GM12878 (cell line): Measurements from ENCODE around the gene DHRS7B. TPM values are rescaled to one million over a fixed set of nuclear protein-coding genes. Genes with fewer than 3 reads are reported as not detected.

ENCODE experiments used
- ATAC-seq: fragments of 200-7000 bp; cut with Tn5 transposase; 3 replicates; pipeline ENCODE4 v1.9.1; 2020; ENCODE audit warnings: mild to moderate bottlenecking, moderate library complexity
- BruUV-seq: library from RNA; stranded (reverse); fragments of 400-500 nt; replicated peaks from 2 replicates; lab custom pipeline; 2021; lab: Mats Ljungman, UMichigan
- CTCF ChIA-PET: fragments of 300-600 bp; sonication (Branson Sonifier 250); formaldehyde crosslinking; extraction: SDS; loops from one replicate; lab custom pipeline; 2021; ENCODE audit warnings: inconsistent platforms; lab: Yijun Ruan, JAX
- POLR2A ChIA-PET: fragments of 350-600 bp; formaldehyde crosslinking; extraction: SDS; loops from one replicate; lab custom pipeline; 2021; ENCODE audit warnings: inconsistent platforms; lab: Charles Lee
- RAD21 ChIA-PET: fragments of 300-600 bp; sonication (Branson Sonifier 250); formaldehyde crosslinking; loops from one replicate; lab custom pipeline; 2023; ENCODE audit warnings: antibody characterized with exemption; ENCODE audit not compliant: unreplicated experiment; lab: Charles Lee
- SMC1A ChIA-PET: fragments of 300-600 bp; sonication (Branson Sonifier 250); formaldehyde crosslinking; loops from one replicate; lab custom pipeline; 2023; ENCODE audit not compliant: unreplicated experiment, uncharacterized antibody; lab: Charles Lee
- DNase-seq: peaks from one replicate; pipeline ENCODE4 v3.0.0-alpha.2; 2011; ENCODE audit warnings: low read depth, low spot score
- FAIRE-seq: peaks from 3 replicates; lab custom pipeline; 2011; peaks lifted over from hg19 to GRCh38; lab: Jason Lieb, UNC
- H2AFZ ChIP-seq: 2 replicates; pipeline ENCODE4 v1.6.0; 2011; ENCODE audit warnings: low read depth, low read length, control low read depth; ENCODE audit not compliant: control insufficient read depth
- H3K27ac ChIP-seq: 2 replicates; pipeline ENCODE4 v1.5.1; 2011; ENCODE audit warnings: control low read depth; ENCODE audit not compliant: control insufficient read depth, insufficient read depth
- H3K27me3 ChIP-seq, 2 experiments: replicated peaks in 1 of 2; 2 replicates each; pipeline versions ENCODE4 v1.6.0 to v1.6.1; 2011; ENCODE audit warnings: low read length in 1 of 2; ENCODE audit not compliant: control insufficient read depth in 2 of 2, insufficient read depth in 2 of 2
- H3K36me3 ChIP-seq, 2 experiments: 2 replicates each; pipeline ENCODE4 v1.5.1; 2011; ENCODE audit warnings: low read length in 1 of 2; ENCODE audit not compliant: control insufficient read depth in 2 of 2, insufficient read depth in 2 of 2
- H3K4me1 ChIP-seq: 2 replicates; pipeline ENCODE4 v1.6.1; 2011; ENCODE audit warnings: mild to moderate bottlenecking, low read length, moderate library complexity, mixed read lengths; ENCODE audit not compliant: control insufficient read depth, insufficient read depth
- H3K4me2 ChIP-seq: 2 replicates; pipeline ENCODE4 v1.6.0; 2011; ENCODE audit warnings: control low read depth; ENCODE audit not compliant: control insufficient read depth, insufficient read depth
- H3K4me3 ChIP-seq: fragments of 200-600 bp; sonication (generic); 2 replicates; pipeline ENCODE4 v1.5.1; 2016
- H3K79me2 ChIP-seq: 2 replicates; pipeline ENCODE4 v1.6.0; 2011; ENCODE audit warnings: low read length; ENCODE audit not compliant: control insufficient read depth, insufficient read depth
- H3K9ac ChIP-seq: 2 replicates; pipeline ENCODE4 v1.8.0; 2011; ENCODE audit warnings: low read length, control low read depth, mixed read lengths; ENCODE audit not compliant: control insufficient read depth, insufficient read depth
- H3K9me3 ChIP-seq: replicated peaks from 3 replicates; pipeline ENCODE4 v1.5.1; 2011; ENCODE audit warnings: mild to moderate bottlenecking, low read length; ENCODE audit not compliant: control insufficient read depth, insufficient read depth
- H4K20me1 ChIP-seq: 2 replicates; pipeline ENCODE4 v1.6.0; 2011; ENCODE audit not compliant: control insufficient read depth, insufficient read depth
- HDGF ChIP-seq: fragments of 450-650 bp; IDR thresholded peaks from 2 replicates; pipeline ENCODE4 v1.6.1; 2016; ENCODE audit warnings: antibody characterized with exemption
- IKZF2 ChIP-seq, 2 experiments: fragments of 450-650 bp; IDR thresholded peaks; 2 replicates each; pipeline ENCODE4 v1.6.1; 2017; ENCODE audit warnings: mild to moderate bottlenecking in 2 of 2, moderate library complexity in 2 of 2
- MYC ChIP-seq: IDR thresholded peaks from 2 replicates; pipeline ENCODE4 v1.6.1; 2011; ENCODE audit warnings: mild to moderate bottlenecking, low read length, moderate library complexity, inconsistent platforms; ENCODE audit not compliant: insufficient read depth, insufficient replicate concordance, insufficient read length, severe bottlenecking
- NFYB ChIP-seq: IDR thresholded peaks from 2 replicates; pipeline ENCODE4 v1.6.1; 2011; ENCODE audit warnings: low read depth, mild to moderate bottlenecking, low read length, improper control_type of control experiment, moderate library complexity; ENCODE audit not compliant: insufficient read depth
- POU2F2 ChIP-seq: IDR thresholded peaks from 3 replicates; pipeline ENCODE4 v1.6.1; 2011; ENCODE audit warnings: low read depth, mild to moderate bottlenecking, low read length, borderline replicate concordance
- SP1 ChIP-seq: IDR thresholded peaks from one replicate; pipeline ENCODE4 v1.6.1; 2011; ENCODE audit warnings: low read depth, low read length
- YY1 ChIP-seq: IDR thresholded peaks from 2 replicates; pipeline ENCODE4 v1.6.1; 2011; ENCODE audit warnings: low read depth, mild to moderate bottlenecking, low read length
- WGBS: methylation state at CpG from one replicate; pipeline ENCODE4 v1.1.6; 2016; ENCODE audit warnings: low lambda C conversion rate; ENCODE audit not compliant: insufficient replicate concordance, insufficient coverage; ENCODE audit errors: missing lambda C conversion rate; 5-methylcytosine and 5-hydroxymethylcytosine counted together
- in situ Hi-C: fragments of 300-500 bp; cut with MboI; formaldehyde crosslinking; loops from 9 replicates; pipeline ENCODE4 v1.14.3; 2018; ENCODE audit warnings: mixed read lengths
- intact Hi-C: fragments of 100-400 bp; cut with micrococcal nuclease; formaldehyde crosslinking; loops from one replicate; pipeline ENCODE4 v1.14.2; 2022; ENCODE audit not compliant: unreplicated experiment
- polyA plus RNA-seq, 11 experiments: library from polyadenylated mRNA; depleted of rRNA in 4 of 11; unstranded in 6 of 11; stranded (reverse) in 5 of 11; fragments of >200 nt; fragmentation: Nextera tagmentation in 4 of 11; fragmentation: Illumina TruSeq in 1 of 11; extraction: Ambion mirVana in 4 of 11; extraction: Trizol in 1 of 11; gene quantifications; 1 replicate in 1 of 11; 2 replicates in 10 of 11; pipeline versions ENCODE4 v1.2.1 to v1.2.3, GENCODE V29; 2011 to 2016; ENCODE audit warnings: inconsistent platforms in 2 of 11, missing spikeins in 2 of 11, low read depth in 1 of 11
- total RNA-seq, 4 experiments: library from RNA; depleted of rRNA in 3 of 4; stranded (reverse); fragments of >200 nt in 3 of 4; fragmentation: Illumina TruSeq in 1 of 4; extraction: Trizol in 1 of 4; gene quantifications; 2 replicates each; pipeline versions ENCODE4 v1.2.1 to v1.2.3, GENCODE V29; 2013 to 2021
- TF ChIP-seq, protein P1 (sequence below): fragments of 450-650 bp; IDR thresholded peaks from 2 replicates; pipeline ENCODE4 v1.6.1; 2016; ENCODE audit warnings: mild to moderate bottlenecking, moderate library complexity, borderline replicate concordance

The DHRS7B gene
- total and polyA plus RNA-seq, 10 of the 15 experiments (the other 5 are each of a cell fraction or from before 2014, with no cell fraction given), result 11.1 to 35.6 (median 23.0) TPM

DNA sequence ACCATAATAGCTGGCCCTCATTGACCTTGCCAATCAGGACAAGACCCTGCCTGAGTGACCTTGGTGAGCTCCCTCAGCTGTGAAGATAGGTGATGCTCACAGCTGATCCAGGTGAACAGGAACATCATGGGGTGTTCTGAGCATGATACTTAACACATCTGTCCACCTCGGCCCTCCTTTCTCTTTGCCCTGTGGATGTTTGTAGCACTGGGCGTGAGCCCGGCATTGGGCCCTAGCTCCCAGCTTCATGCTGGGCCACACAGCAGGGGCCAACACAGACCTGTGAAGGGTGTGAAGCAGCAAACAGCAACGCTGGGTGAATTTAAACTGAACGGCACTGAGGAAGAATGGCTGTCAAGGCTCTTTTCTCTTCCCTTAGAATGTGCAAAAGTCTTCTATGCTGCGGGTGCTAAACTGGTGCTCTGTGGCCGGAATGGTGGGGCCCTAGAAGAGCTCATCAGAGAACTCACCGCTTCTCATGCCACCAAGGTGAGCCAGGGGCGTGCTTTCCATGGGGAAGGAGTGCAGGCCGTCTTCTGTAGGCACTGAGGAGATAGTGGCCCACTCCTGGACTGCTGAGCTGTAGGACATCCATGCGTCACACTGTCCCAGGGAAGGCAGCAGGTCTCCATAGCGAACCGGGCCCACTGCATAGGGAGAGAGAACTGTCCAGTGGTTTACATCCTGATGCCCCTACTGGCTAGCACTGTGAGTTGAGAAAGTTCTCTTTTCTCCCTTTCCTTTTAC is 51.3 kb downstream of the DHRS7B start:
- no peak for ATAC-seq
- no peak overlapping the region for H3K27ac ChIP-seq
- RAD21 ChIA-PET, result no interaction called here
- no peaks in the 10 kb centered on the region for H3K79me2 ChIP-seq
- no peaks in the 10 kb centered on the region for H3K4me1 ChIP-seq
- in situ Hi-C loops, result no loop called here
- no peak for FAIRE-seq
- no peak for DNase-seq
- H4K20me1 ChIP-seq, result no peaks in the 10 kb centered on the region
- intact Hi-C loops, result no loop called here
- H3K9me3 ChIP-seq, result no peaks in the 10 kb centered on the region
- no peaks in the 10 kb centered on the region for H3K27me3 ChIP-seq
- WGBS, result 95% methylated on average over 13 of the region's 13 CpGs
- no peak overlapping the region for H3K4me3 ChIP-seq
- POLR2A ChIA-PET, result no interaction called here
- no peak overlapping the region for H2AFZ ChIP-seq
- BruUV-seq, result no TSS peak
- CTCF ChIA-PET, result interaction anchor here (0.6 to 2.8 kb wide), 2 partner anchors 59 to 266 kb away, joined by 3 to 7 read pairs; no protein-coding TSS in a partner anchor
- SMC1A ChIA-PET, result no interaction called here
- H3K4me2 ChIP-seq, result no peak overlapping the region
- H3K36me3 ChIP-seq, result peaks cover 2 to 7% of the 10 kb centered on the region in 2 experiments; a peak in 3 of 4 replicates
- no peak for TF ChIP-seq IKZF2 (IDR thresholded peaks at IDR 0.05)
- no peak for TF ChIP-seq MYC
- TF ChIP-seq YY1, result no peak
- TF ChIP-seq, protein P1, sequence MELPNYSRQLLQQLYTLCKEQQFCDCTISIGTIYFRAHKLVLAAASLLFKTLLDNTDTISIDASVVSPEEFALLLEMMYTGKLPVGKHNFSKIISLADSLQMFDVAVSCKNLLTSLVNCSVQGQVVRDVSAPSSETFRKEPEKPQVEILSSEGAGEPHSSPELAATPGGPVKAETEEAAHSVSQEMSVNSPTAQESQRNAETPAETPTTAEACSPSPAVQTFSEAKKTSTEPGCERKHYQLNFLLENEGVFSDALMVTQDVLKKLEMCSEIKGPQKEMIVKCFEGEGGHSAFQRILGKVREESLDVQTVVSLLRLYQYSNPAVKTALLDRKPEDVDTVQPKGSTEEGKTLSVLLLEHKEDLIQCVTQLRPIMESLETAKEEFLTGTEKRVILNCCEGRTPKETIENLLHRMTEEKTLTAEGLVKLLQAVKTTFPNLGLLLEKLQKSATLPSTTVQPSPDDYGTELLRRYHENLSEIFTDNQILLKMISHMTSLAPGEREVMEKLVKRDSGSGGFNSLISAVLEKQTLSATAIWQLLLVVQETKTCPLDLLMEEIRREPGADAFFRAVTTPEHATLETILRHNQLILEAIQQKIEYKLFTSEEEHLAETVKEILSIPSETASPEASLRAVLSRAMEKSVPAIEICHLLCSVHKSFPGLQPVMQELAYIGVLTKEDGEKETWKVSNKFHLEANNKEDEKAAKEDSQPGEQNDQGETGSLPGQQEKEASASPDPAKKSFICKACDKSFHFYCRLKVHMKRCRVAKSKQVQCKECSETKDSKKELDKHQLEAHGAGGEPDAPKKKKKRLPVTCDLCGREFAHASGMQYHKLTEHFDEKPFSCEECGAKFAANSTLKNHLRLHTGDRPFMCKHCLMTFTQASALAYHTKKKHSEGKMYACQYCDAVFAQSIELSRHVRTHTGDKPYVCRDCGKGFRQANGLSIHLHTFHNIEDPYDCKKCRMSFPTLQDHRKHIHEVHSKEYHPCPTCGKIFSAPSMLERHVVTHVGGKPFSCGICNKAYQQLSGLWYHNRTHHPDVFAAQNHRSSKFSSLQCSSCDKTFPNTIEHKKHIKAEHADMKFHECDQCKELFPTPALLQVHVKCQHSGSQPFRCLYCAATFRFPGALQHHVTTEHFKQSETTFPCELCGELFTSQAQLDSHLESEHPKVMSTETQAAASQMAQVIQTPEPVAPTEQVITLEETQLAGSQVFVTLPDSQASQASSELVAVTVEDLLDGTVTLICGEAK, result no peak
- TF ChIP-seq HDGF, result no peak
- TF ChIP-seq NFYB, result no peak
- TF ChIP-seq SP1, result no peak
- no peak for TF ChIP-seq POU2F2
- TF ChIP-seq, all 136 proteins: peak for 0
- H3K9ac ChIP-seq, result no peak overlapping the region
